BLaER1 treated with 17β-estradiol and CSF1 and Interleukin-3, amounts not matched to agents 10 nM and 100 nM (cell line): ENCODE data around the gene PPP6R3.
"Not testable (repeated sequence)": the region's sequence is repeated elsewhere in the genome, so short reads cannot be mapped to it uniquely, and the experiment has no call there.

ENCODE experiments used
- H3K27ac ChIP-seq, 11 experiments: shearing (Covaris generic); formaldehyde crosslinking; 2 replicates each; pipeline ENCODE4 v1.8.1; 2022
- H3K27me3 ChIP-seq, 11 experiments: shearing (Covaris generic); formaldehyde crosslinking; 2 replicates each; pipeline ENCODE4 v1.8.1; 2022
- H3K36me3 ChIP-seq, 11 experiments: shearing (Covaris generic); formaldehyde crosslinking; 2 replicates each; pipeline ENCODE4 v1.8.1; 2022
- H3K4me1 ChIP-seq, 10 experiments: shearing (Covaris generic); formaldehyde crosslinking; 2 replicates each; pipeline ENCODE4 v1.8.1; 2022
- H3K4me2 ChIP-seq, 11 experiments: shearing (Covaris generic); formaldehyde crosslinking; 2 replicates each; pipeline ENCODE4 v1.8.1; 2022
- H3K4me3 ChIP-seq, 10 experiments: shearing (Covaris generic); formaldehyde crosslinking; 2 replicates each; pipeline ENCODE4 v1.8.1; 2022
- H3K9ac ChIP-seq, 11 experiments: shearing (Covaris generic); formaldehyde crosslinking; 2 replicates each; pipeline ENCODE4 v1.8.1; 2022
- H3K9me3 ChIP-seq, 11 experiments: shearing (Covaris generic); formaldehyde crosslinking; replicated peaks in 1 of 11; 2 replicates each; pipeline ENCODE4 v1.8.1; 2022
- H4K20me1 ChIP-seq, 11 experiments: shearing (Covaris generic); formaldehyde crosslinking; 2 replicates each; pipeline ENCODE4 v1.8.1; 2022
- Cebpa-rat ChIP-seq, 11 experiments: shearing (Covaris generic); IDR thresholded peaks; 2 replicates each; pipeline ENCODE4 v1.8.1; 2022

Gene PPP6R3

DNA sequence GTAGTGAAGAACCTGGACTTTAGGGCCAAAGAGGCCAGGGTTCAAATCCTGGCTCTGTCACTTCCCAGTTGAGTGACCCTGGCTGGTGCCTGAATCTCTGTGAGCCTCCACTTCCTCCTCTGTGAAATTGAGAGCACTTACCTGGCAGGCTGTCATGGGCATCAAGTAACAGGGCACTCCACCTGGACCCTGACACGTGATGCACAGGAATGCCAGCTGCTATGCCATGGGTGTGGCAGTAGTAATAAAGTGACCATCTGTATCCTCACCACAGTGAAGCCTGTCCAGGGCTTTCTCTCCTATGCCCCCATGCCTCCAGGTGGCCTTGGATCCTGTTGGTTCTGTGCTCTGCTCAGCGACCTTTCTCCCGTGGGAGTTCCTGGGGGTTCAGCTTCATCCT, 29.8 kb upstream of the PPP6R3 start:
- no peak for TF ChIP-seq Cebpa-rat (IDR thresholded peaks at IDR 0.05)
- Histone ChIP-seq H3K4me2 (peak overlapping the region in 6 of 11 experiments; percentile 22 to 93 (median 86); a peak in 12 of 22 replicates), H3K4me3 (no peak overlapping the region), H3K9ac (no peak overlapping the region), H3K27me3 (peaks cover 0 to 17% (median 0%) of the 10 kb centered on the region in 11 experiments; a peak in 3 of 22 replicates), H3K36me3 (peaks cover 45 to 91% (median 74%) of the 10 kb centered on the region in 11 experiments), H3K27ac (no peak overlapping the region), H4K20me1 (peaks cover 0 to 53% (median 18%) of the 10 kb centered on the region in 11 experiments; a peak in 14 of 22 replicates), H3K4me1 (peaks cover 21 to 54% (median 48%) of the 10 kb centered on the region in 10 experiments), H3K9me3 (peaks cover 33 to 45% (median 44%) of the 10 kb centered on the region in 11 experiments)

DNA sequence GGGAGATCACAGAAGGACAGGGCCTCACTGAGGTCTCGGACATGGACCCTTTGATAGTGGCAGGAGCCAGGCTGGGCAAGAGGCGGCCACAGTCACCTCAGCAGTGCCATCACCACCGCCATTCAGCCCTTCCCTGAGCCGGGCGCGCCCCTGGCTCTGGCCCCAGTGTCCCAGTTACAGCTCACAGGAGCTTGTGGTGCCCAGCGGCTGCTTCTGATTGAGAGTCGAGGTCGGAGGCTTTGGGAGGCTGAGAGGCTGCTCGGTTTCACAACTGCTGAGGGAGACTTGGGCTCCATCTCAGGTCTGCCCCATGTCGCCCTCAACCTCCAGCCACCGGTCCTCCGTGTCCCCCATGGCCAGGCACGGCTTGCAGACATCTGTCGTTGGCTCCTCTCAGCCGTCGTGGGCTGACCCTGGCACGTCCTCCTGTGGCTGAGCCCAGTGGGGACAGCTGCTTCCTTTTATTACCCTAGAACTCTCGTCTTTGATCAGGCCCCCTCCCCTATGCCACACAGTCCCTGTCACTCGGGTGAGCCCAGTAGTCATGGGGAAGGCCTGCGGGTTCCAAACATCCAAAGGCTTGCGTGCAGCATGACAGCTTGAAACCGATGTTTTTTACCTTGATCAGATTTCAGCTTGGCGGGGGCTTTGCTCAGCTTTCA, 28.4 kb upstream of the PPP6R3 start:
- TF ChIP-seq Cebpa-rat (IDR thresholded peaks at IDR 0.05): no peak
- peak overlapping the region in 7 of 11 experiments; percentile 8 to 61 (median 30); a peak in 11 of 22 replicates for H3K9ac ChIP-seq
- H3K4me2 ChIP-seq: peak overlapping the region; percentile 59 to 93 (median 82)
- H4K20me1 ChIP-seq: peaks cover 0 to 66% (median 26%) of the 10 kb centered on the region in 11 experiments; a peak in 16 of 22 replicates
- peaks cover 32 to 85% (median 61%) of the 10 kb centered on the region in 11 experiments for H3K36me3 ChIP-seq
- H3K9me3 ChIP-seq: peaks cover 25 to 32% (median 31%) of the 10 kb centered on the region in 11 experiments
- peaks cover 0 to 17% (median 0%) of the 10 kb centered on the region in 11 experiments; a peak in 3 of 22 replicates for H3K27me3 ChIP-seq
- H3K4me3 ChIP-seq: no peak overlapping the region; a peak in 1 of 20 replicates
- H3K4me1 ChIP-seq: peaks cover 34 to 67% (median 61%) of the 10 kb centered on the region in 10 experiments
- H3K27ac ChIP-seq: peak overlapping the region in 4 of 11 experiments; percentile 10 to 51 (median 16); a peak in 6 of 22 replicates

DNA sequence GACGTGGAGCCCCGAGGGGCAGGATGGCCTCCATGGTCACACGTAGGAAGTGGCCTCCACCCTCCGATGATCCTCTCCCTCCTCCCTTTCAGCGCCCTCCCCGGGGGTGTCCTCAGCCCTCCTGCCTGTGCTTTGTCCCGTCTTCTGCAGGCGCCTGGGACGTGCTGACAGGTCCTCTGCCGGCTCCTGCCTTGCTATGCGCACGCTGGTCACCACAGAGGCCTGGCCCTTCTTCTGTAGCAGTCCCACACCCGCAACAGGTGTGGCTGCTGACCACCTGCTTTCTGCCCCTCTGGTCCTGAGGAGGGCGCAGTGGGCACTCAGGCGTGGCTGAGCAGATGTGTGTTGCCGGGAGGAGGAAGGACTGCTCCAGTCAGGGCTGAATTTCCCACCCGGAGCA, 27.7 kb upstream of the PPP6R3 start:
- Histone ChIP-seq H3K36me3 (peaks cover 24 to 81% (median 53%) of the 10 kb centered on the region in 11 experiments), H3K9ac (peak overlapping the region in 7 of 11 experiments; percentile 8 to 61 (median 30); a peak in 10 of 22 replicates)
- TF ChIP-seq Cebpa-rat (IDR thresholded peaks at IDR 0.05): no peak

DNA sequence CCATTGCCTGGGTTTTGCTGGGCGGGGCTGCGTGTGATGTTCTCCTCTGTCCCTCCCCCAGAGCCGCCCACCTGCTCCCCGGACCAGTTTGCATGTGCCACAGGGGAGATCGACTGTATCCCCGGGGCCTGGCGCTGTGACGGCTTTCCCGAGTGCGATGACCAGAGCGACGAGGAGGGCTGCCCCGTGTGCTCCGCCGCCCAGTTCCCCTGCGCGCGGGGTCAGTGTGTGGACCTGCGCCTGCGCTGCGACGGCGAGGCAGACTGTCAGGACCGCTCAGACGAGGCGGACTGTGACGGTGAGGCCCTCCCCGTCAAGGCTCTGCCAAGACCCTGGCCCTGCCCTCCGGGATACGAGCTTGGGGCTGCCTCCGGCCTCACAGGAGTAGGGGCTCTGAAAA, 27.0 kb upstream of the PPP6R3 start:
- Histone ChIP-seq H3K9ac (peak overlapping the region in 2 of 11 experiments; percentile 8 to 39; a peak in 2 of 22 replicates), H3K36me3 (peaks cover 18 to 81% (median 53%) of the 10 kb centered on the region in 11 experiments), H3K4me1 (peaks cover 48 to 81% (median 75%) of the 10 kb centered on the region in 10 experiments), H3K9me3 (peaks cover 16 to 19% (median 18%) of the 10 kb centered on the region in 11 experiments), H3K27me3 (peaks cover 0 to 17% (median 0%) of the 10 kb centered on the region in 11 experiments; a peak in 3 of 22 replicates), H4K20me1 (peaks cover 0 to 81% (median 34%) of the 10 kb centered on the region in 11 experiments; a peak in 16 of 22 replicates), H3K4me3 (no peak overlapping the region), H3K27ac (no peak overlapping the region), H3K4me2 (peak overlapping the region; percentile 59 to 93 (median 82))
- no peak for TF ChIP-seq Cebpa-rat (IDR thresholded peaks at IDR 0.05)

More for the DNA sequence above, 27.7 kb upstream of the PPP6R3 start:
- H3K4me2 ChIP-seq: peak overlapping the region; percentile 59 to 93 (median 82)
- peaks cover 21 to 25% (median 23%) of the 10 kb centered on the region in 11 experiments for H3K9me3 ChIP-seq
- no peak overlapping the region; a peak in 1 of 20 replicates for H3K4me3 ChIP-seq
- H3K4me1 ChIP-seq: peaks cover 41 to 75% (median 68%) of the 10 kb centered on the region in 10 experiments
- peak overlapping the region in 3 of 11 experiments; percentile 14 to 51 (median 17); a peak in 4 of 22 replicates for H3K27ac ChIP-seq
- peaks cover 0 to 74% (median 30%) of the 10 kb centered on the region in 11 experiments; a peak in 16 of 22 replicates for H4K20me1 ChIP-seq
- peaks cover 0 to 17% (median 0%) of the 10 kb centered on the region in 11 experiments; a peak in 3 of 22 replicates for H3K27me3 ChIP-seq

DNA sequence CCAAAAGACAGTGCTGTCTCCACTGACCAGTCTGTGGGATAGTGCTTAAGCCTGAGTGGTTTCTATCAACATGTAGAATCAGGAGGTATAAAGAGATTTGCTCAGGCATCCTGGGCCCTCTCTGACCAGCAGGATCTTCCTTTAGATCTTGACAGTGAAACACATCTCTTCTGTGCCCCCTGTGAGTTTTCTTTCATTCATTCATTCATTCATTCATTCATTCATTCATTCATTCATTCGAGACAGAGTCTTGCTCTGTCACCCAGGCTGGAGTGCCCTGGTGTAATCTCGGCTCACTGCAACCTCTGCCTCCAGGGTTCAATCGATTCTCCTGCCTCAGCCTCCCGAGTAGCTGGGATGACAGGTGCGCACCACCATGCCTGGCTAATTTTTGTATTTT, 26.4 kb upstream of the PPP6R3 start:
- H3K27ac ChIP-seq, H3K9ac ChIP-seq, H3K4me3 ChIP-seq: not testable (repeated sequence)
- Histone ChIP-seq H3K36me3 (peaks cover 12 to 81% (median 50%) of the 10 kb centered on the region in 11 experiments), H3K4me2 (peak overlapping the region in 1 of 11 experiments; percentile 88; a peak in 1 of 22 replicates), H3K9me3 (peaks cover 10 to 13% (median 11%) of the 10 kb centered on the region in 11 experiments), H4K20me1 (peaks cover 0 to 87% (median 34%) of the 10 kb centered on the region in 11 experiments; a peak in 16 of 22 replicates), H3K27me3 (peaks cover 0 to 17% (median 0%) of the 10 kb centered on the region in 11 experiments; a peak in 3 of 22 replicates), H3K4me1 (peaks cover 54 to 88% (median 81%) of the 10 kb centered on the region in 10 experiments)

DNA sequence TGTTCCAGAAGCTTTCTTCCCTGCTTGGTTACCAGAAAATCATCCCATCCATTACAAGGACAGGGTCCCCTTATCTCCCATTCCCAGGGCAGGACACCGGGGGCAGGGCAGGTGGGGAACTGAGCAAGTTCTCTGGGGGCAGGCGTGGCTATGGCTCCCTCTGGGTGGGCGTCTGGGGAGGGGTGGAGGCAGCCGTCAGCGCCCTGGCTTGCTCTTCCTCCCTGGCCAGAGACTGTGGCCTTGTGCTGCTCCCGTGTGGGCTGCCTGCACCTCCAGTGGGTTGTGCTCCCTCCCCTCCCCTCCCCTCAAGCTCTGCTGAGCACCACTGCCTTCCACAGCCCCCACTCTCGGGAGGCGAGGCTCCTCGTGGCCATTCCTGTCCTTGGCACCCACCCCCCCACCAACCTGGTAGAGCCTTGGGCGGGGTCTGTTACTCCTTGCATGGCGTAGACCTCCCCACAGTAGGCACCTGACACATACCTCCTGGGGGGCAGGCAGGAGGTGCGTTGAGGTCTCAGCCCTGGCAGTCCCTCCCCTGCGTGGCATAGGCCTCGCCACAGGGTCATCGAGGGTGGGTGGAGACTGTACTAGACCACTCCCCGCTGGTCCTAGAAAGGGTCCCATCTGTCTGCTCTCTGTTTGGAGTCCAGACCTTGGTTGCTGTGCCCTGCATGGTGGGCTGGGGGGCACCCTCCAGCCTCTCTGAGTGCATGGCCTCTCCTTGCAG, 24.2 kb upstream of the PPP6R3 start:
- peaks cover 0 to 100% (median 39%) of the 10 kb centered on the region in 11 experiments; a peak in 16 of 22 replicates for H4K20me1 ChIP-seq
- peaks cover 0 to 75% (median 36%) of the 10 kb centered on the region in 11 experiments; a peak in 18 of 22 replicates for H3K36me3 ChIP-seq
- TF ChIP-seq Cebpa-rat (IDR thresholded peaks at IDR 0.05): no peak
- peak overlapping the region; percentile 67 to 97 (median 91) for H3K4me2 ChIP-seq
- H3K9me3 ChIP-seq: no peaks in the 10 kb centered on the region
- H3K9ac ChIP-seq: peak overlapping the region; percentile 10 to 64 (median 55); a peak in 17 of 22 replicates
- H3K4me3 ChIP-seq: no peak overlapping the region; a peak in 2 of 20 replicates
- H3K4me1 ChIP-seq: peaks cover 75 to 97% (median 92%) of the 10 kb centered on the region in 10 experiments
- H3K27ac ChIP-seq: peak overlapping the region in 10 of 11 experiments; percentile 53 to 76 (median 69); a peak in 19 of 22 replicates
- peaks cover 0 to 17% (median 0%) of the 10 kb centered on the region in 11 experiments; a peak in 3 of 22 replicates for H3K27me3 ChIP-seq

DNA sequence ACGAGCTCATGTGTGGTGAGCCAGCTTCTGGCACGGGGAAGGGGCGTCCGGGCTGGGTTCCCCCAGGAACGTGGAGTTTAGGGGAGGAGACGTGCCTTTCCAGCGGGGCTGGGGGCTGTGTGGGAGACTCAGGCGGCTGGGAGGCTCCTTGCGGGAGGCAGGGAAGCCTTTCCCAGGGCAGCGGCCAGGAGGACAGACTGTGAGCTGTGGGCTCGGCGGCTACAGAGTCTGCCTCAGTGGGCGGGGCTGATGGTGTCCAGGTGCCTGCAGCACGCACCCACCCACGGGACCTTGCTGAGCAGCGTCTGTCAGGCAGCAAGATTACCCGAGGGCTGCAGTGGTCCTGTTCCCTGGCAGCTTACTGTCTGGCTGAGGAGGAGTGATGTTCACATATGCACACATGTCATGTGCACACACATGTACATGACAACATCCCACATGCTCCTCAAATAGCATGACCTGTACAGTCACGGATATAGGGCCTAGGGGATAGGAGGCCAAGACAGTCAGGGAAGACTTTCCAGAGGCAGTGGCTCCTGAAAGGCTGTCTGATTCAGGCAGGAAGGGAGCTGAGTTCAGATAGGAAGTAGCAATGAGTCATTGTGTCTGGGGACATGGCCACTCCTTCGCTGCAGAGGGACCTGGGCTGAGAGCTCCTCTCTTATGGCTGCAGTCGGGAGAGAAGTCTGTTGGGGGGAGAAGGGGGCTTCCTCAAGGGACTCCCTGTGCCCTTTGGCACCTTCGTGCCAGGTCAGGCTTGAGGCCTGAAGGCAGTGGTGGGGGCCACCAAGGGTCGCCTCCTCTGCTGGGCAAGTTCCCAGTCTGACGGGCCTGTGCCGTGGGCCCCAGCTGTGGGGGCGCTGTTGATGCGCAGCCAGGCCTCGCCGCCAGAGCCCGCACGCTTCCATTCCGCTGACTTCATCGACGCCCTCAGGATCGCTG, 23.3 kb upstream of the PPP6R3 start:
- H3K4me2 ChIP-seq: peak overlapping the region; percentile 67 to 97 (median 91)
- peak overlapping the region; percentile 10 to 64 (median 55); a peak in 18 of 22 replicates for H3K9ac ChIP-seq
- peaks cover 81 to 97% (median 92%) of the 10 kb centered on the region in 10 experiments for H3K4me1 ChIP-seq
- peaks cover 0 to 10% (median 0%) of the 10 kb centered on the region in 11 experiments; a peak in 3 of 22 replicates for H3K27me3 ChIP-seq
- H3K9me3 ChIP-seq: no peaks in the 10 kb centered on the region
- H3K4me3 ChIP-seq: peak overlapping the region in 4 of 10 experiments; percentile 3 to 47 (median 10); a peak in 5 of 20 replicates
- peaks cover 0 to 100% (median 34%) of the 10 kb centered on the region in 11 experiments; a peak in 16 of 22 replicates for H4K20me1 ChIP-seq
- TF ChIP-seq Cebpa-rat (IDR thresholded peaks at IDR 0.05): no peak
- peak overlapping the region in 10 of 11 experiments; percentile 53 to 76 (median 69); a peak in 20 of 22 replicates for H3K27ac ChIP-seq
- peaks cover 0 to 67% (median 30%) of the 10 kb centered on the region in 11 experiments; a peak in 18 of 22 replicates for H3K36me3 ChIP-seq
